Panc1 (cell line): ENCODE data around the gene CHMP4A.

Experiments used
- CTCF ChIP-seq: fragments of 450-650 bp; IDR thresholded peaks from 2 replicates; pipeline ENCODE4 v1.5.1; 2017; ENCODE audit warnings: mild to moderate bottlenecking
- POLR2AphosphoS5 ChIP-seq: IDR thresholded peaks from 2 replicates; pipeline ENCODE4 v1.6.1; 2012; ENCODE audit warnings: mild to moderate bottlenecking, low read depth, low read length, moderate library complexity
- REST ChIP-seq, 2 experiments: IDR thresholded peaks; 2 replicates each; pipeline ENCODE4 v1.6.1; 2011 to 2012; ENCODE audit warnings: low read depth in 2 of 2, control low read depth in 1 of 2, low read length in 1 of 2, mild to moderate bottlenecking in 1 of 2, moderate library complexity in 1 of 2; ENCODE audit not compliant: insufficient read depth in 1 of 2

GRCh38 chr14:24254630-24255392 lies 41.5 kb upstream of the CHMP4A start:
- TF ChIP-seq REST (IDR thresholded peaks at IDR 0.05; ENCODE audit: insufficient read depth in 1 of 2, low read depth in 2 of 2, low read length in 1 of 2), result no peak
- TF ChIP-seq CTCF, result no peak
- no peak for TF ChIP-seq POLR2AphosphoS5
